ENCODE results near the gene LDLRAD2. TPM values are rescaled to one million over a fixed set of nuclear protein-coding genes. Genes with fewer than 3 reads are reported as not detected.

LDLRAD2 gene
- total and polyA plus RNA-seq, 2 of the 8 experiments (the other 6 are each of a cell fraction or from before 2014, with no cell fraction given), result 0.48 to 0.74 TPM

DNA sequence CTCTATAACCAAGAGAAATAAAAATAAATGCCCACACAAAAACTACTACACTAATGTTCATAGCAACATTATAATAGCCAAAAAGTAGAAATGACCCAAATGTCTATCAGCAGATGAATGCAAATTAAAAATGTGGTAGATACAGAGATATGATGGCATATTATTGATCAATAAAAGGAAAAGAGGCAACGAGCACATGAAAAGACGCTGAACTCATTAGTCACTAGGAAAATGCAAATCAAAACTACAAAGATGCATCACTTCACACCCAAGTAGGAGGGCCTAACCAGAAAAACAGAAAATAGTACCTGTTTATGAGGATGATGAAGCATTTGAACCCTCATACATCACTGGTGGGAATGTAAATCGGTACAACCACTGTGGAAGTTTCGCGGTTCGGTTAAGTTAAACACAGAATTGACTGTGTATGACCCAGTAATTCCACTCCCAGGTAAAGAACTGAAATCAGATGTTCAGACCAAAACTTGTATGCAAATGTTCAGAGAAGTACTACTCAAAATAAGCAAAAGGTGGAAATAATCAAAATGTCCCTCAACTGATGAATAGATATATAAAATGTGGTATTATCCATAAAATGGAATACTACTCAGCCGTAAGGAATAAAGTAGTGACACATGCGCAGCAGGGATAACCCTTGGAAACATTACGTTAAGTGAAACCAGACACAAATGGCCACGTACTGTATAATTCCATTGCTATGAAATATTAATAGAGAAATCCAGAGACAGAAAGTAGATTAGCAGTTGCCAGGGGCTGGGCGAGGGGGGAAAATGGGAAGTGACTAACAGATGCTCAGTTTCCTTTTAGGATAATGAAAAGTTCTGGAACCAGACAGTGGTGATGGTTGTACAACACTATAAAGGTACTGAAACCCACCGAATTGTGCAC, 32.2 kb upstream of the LDLRAD2 start (continued):
- TF ChIP-seq, protein P1, sequence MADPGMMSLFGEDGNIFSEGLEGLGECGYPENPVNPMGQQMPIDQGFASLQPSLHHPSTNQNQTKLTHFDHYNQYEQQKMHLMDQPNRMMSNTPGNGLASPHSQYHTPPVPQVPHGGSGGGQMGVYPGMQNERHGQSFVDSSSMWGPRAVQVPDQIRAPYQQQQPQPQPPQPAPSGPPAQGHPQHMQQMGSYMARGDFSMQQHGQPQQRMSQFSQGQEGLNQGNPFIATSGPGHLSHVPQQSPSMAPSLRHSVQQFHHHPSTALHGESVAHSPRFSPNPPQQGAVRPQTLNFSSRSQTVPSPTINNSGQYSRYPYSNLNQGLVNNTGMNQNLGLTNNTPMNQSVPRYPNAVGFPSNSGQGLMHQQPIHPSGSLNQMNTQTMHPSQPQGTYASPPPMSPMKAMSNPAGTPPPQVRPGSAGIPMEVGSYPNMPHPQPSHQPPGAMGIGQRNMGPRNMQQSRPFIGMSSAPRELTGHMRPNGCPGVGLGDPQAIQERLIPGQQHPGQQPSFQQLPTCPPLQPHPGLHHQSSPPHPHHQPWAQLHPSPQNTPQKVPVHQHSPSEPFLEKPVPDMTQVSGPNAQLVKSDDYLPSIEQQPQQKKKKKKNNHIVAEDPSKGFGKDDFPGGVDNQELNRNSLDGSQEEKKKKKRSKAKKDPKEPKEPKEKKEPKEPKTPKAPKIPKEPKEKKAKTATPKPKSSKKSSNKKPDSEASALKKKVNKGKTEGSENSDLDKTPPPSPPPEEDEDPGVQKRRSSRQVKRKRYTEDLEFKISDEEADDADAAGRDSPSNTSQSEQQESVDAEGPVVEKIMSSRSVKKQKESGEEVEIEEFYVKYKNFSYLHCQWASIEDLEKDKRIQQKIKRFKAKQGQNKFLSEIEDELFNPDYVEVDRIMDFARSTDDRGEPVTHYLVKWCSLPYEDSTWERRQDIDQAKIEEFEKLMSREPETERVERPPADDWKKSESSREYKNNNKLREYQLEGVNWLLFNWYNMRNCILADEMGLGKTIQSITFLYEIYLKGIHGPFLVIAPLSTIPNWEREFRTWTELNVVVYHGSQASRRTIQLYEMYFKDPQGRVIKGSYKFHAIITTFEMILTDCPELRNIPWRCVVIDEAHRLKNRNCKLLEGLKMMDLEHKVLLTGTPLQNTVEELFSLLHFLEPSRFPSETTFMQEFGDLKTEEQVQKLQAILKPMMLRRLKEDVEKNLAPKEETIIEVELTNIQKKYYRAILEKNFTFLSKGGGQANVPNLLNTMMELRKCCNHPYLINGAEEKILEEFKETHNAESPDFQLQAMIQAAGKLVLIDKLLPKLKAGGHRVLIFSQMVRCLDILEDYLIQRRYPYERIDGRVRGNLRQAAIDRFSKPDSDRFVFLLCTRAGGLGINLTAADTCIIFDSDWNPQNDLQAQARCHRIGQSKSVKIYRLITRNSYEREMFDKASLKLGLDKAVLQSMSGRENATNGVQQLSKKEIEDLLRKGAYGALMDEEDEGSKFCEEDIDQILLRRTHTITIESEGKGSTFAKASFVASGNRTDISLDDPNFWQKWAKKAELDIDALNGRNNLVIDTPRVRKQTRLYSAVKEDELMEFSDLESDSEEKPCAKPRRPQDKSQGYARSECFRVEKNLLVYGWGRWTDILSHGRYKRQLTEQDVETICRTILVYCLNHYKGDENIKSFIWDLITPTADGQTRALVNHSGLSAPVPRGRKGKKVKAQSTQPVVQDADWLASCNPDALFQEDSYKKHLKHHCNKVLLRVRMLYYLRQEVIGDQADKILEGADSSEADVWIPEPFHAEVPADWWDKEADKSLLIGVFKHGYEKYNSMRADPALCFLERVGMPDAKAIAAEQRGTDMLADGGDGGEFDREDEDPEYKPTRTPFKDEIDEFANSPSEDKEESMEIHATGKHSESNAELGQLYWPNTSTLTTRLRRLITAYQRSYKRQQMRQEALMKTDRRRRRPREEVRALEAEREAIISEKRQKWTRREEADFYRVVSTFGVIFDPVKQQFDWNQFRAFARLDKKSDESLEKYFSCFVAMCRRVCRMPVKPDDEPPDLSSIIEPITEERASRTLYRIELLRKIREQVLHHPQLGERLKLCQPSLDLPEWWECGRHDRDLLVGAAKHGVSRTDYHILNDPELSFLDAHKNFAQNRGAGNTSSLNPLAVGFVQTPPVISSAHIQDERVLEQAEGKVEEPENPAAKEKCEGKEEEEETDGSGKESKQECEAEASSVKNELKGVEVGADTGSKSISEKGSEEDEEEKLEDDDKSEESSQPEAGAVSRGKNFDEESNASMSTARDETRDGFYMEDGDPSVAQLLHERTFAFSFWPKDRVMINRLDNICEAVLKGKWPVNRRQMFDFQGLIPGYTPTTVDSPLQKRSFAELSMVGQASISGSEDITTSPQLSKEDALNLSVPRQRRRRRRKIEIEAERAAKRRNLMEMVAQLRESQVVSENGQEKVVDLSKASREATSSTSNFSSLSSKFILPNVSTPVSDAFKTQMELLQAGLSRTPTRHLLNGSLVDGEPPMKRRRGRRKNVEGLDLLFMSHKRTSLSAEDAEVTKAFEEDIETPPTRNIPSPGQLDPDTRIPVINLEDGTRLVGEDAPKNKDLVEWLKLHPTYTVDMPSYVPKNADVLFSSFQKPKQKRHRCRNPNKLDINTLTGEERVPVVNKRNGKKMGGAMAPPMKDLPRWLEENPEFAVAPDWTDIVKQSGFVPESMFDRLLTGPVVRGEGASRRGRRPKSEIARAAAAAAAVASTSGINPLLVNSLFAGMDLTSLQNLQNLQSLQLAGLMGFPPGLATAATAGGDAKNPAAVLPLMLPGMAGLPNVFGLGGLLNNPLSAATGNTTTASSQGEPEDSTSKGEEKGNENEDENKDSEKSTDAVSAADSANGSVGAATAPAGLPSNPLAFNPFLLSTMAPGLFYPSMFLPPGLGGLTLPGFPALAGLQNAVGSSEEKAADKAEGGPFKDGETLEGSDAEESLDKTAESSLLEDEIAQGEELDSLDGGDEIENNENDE (IDR thresholded peaks at IDR 0.05; ENCODE audit: insufficient replicate concordance, low read length), result no peak
- TF ChIP-seq, protein P2, sequence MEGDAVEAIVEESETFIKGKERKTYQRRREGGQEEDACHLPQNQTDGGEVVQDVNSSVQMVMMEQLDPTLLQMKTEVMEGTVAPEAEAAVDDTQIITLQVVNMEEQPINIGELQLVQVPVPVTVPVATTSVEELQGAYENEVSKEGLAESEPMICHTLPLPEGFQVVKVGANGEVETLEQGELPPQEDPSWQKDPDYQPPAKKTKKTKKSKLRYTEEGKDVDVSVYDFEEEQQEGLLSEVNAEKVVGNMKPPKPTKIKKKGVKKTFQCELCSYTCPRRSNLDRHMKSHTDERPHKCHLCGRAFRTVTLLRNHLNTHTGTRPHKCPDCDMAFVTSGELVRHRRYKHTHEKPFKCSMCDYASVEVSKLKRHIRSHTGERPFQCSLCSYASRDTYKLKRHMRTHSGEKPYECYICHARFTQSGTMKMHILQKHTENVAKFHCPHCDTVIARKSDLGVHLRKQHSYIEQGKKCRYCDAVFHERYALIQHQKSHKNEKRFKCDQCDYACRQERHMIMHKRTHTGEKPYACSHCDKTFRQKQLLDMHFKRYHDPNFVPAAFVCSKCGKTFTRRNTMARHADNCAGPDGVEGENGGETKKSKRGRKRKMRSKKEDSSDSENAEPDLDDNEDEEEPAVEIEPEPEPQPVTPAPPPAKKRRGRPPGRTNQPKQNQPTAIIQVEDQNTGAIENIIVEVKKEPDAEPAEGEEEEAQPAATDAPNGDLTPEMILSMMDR (IDR thresholded peaks at IDR 0.05; ENCODE audit: control extremely low read depth in 1 of 3, insufficient read depth in 1 of 3, low read depth in 1 of 3, low read length in 3 of 3), result no peak
- TF ChIP-seq CHD2 (IDR thresholded peaks at IDR 0.05; ENCODE audit: low read length) (no peak), POU5F1 (IDR thresholded peaks at IDR 0.05; ENCODE audit: low read depth, low read length) (no peak), CBX5 (IDR thresholded peaks at IDR 0.05; ENCODE audit: low read depth, low read length) (no peak), BCL11A (IDR thresholded peaks at IDR 0.05; ENCODE audit: low read depth in 2 of 2, low read length in 2 of 2) (no peak)

All from H1 (cell line).